T-helper 1 cell (primary cell): Measurements from ENCODE around the gene SPRYD3.
"Not testable (repeated sequence)": the region's sequence is repeated elsewhere in the genome, so short reads cannot be mapped to it uniquely, and the experiment has no call there.

Experiments used
- DNase-seq, 5 donors: peaks; one replicate each; pipeline ENCODE4 v3.0.0-alpha.2; 2012 to 2020

Gene SPRYD3

GRCh38 chr12:53101931-53102781 lies 23.0 kb upstream of the SPRYD3 start:
- DNase-seq: no peak

GRCh38 chr12:53101266-53101665 lies 22.1 kb upstream of the SPRYD3 start:
- no peak for DNase-seq

- no peak for DNase-seq
Measured at GRCh38 chr12:53100466-53101151, 21.4 kb upstream of the SPRYD3 start.

- peak; percentile 68 to 84 (median 80) for DNase-seq
Measured at GRCh38 chr12:53099071-53099882, 20.1 kb upstream of the SPRYD3 start.

GRCh38 chr12:53098354-53098981 lies 19.3 kb upstream of the SPRYD3 start:
- DNase-seq: no peak

- DNase-seq: peak; percentile 35 to 61 (median 50)
Measured at GRCh38 chr12:53097564-53098353, 18.6 kb upstream of the SPRYD3 start, which contains the start of gene IGFBP6. Gene IGFBP6, plus strand, starts transcription at chr12:53097667. Its CDS starts 51 bp downstream, at chr12:53097718.

GRCh38 chr12:53097207-53097563 lies 18.0 kb upstream of the SPRYD3 start:
- no peak for DNase-seq

GRCh38 chr12:53096759-53097158 lies 17.6 kb upstream of the SPRYD3 start:
- no peak for DNase-seq

- no peak for DNase-seq
Measured at GRCh38 chr12:53096089-53096741, 17.0 kb upstream of the SPRYD3 start.

GRCh38 chr12:53095596-53095895 lies 16.4 kb upstream of the SPRYD3 start:
- not testable (repeated sequence) for DNase-seq

- not testable (repeated sequence) for DNase-seq
Measured at GRCh38 chr12:53094796-53095595, 15.8 kb upstream of the SPRYD3 start.

- DNase-seq: no peak
Measured at GRCh38 chr12:53094394-53094787, 15.2 kb upstream of the SPRYD3 start.

- DNase-seq: no peak
Measured at GRCh38 chr12:53093777-53094393, 14.7 kb upstream of the SPRYD3 start.

GRCh38 chr12:53091756-53092155 lies 12.6 kb upstream of the SPRYD3 start:
- DNase-seq: no peak

GRCh38 chr12:53090554-53090953 lies 11.4 kb upstream of the SPRYD3 start:
- no peak for DNase-seq

- no peak for DNase-seq
Measured at GRCh38 chr12:53090105-53090504, 10.9 kb upstream of the SPRYD3 start.

- no peak for DNase-seq
Measured at GRCh38 chr12:53086361-53086760, 7.2 kb upstream of the SPRYD3 start.

GRCh38 chr12:53082637-53083175 lies 3.5 kb upstream of the SPRYD3 start:
- DNase-seq: no peak

- peak in 2 of 5 donors; percentile 39 to 40 for DNase-seq
Measured at GRCh38 chr12:53078425-53079225, 565 bp downstream of the SPRYD3 start.
